T-helper 9 cell (primary cell): Measurements from ENCODE around the gene DERL3.

Source experiments
- DNase-seq: peaks from one replicate; pipeline ENCODE4 v3.0.0-alpha.2; 2020

Gene DERL3

DNA sequence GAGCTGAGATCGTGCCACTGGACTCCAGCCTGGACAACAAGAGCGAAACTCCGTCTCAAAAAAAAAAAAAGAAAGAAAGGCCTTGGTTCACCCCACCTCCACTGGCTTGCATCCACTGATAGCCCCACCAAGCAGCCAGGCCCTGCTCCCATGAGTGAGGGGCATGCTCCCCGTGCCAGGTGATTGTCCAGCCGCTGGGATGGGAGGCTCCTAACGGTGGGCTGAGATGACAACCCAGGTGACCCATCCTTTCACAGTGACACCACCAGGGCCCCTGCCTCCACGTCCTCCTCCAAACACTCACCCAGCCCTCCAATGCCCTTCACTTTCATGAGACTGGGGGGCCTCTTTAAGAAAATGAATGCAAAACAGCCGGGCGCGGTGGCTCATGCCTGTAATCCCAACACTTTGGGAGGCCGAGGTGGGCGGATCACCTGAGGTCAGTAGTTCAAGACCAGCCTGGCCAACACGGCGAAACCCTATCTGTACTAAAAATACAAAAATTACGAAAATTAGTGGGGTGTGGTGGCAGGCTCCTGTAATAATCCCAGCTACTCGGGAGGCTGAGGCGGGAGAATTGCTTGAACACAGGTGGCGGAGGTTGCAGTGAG is 8.6 kb upstream of the DERL3 start:
- DNase-seq: no peak

DNA sequence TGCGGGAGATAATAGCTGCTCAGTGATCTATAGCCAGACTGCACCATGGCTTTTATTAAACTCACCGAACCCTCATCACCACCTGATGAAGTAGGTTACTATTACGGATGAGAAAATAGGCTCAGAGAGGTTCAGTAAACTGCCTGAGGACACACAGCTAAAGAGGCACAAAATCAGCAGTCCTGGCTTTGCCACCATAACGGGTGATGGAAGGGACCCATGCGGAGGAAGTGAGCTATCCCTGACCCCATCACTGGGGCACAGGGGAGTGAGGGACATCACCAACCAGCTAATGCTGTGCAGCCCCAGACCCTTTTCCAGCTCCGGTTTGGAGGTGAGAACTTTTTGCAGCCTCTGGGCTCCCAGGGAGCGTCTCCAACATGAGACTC is 7.3 kb upstream of the DERL3 start:
- DNase-seq: no peak

DNA sequence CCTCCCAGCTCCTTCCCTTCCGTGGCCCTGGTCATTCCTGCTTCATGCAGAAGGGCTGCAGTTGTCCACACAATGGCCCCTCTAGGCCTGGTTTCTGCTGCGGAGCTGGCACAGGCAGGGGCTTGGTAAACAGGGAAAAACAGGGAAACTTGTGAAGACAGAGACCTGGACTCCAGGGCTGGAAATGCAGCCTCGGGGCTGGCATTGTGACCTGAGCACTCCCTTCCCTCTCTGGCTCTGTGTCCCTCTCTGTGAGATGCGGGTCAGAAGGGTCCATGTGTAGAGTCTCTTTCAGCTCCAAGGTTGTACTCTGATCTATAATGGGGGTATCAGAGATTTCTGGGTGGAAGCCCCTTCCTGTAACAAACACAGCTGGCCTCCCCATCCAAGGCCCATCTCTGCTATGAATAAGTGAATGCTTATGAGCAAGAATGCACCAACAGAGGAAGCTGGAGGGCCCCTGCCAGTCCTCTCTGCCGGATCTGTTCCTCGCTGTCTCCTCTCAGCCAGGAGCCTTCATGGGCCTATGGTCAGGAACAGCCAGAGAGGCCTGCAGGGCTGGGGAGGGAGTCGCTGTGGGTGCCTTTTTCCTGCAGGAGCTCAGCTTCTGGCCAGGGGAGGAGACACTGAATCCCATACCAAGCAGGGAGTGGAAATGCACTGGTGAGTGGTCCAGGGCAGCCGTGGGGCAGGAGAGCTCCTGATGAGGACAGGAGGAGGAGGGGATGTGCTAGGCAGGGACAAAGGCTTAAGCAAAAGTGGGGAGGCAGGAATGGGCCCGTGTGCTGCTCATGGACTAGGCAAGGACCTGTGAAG is 6.7 kb upstream of the DERL3 start:
- no peak for DNase-seq

GRCh38 chr22:23844739-23845202 is 6.0 kb upstream of the DERL3 start:
- no peak for DNase-seq

GRCh38 chr22:23842599-23842998 is 3.8 kb upstream of the DERL3 start:
- DNase-seq: no peak

GRCh38 chr22:23841736-23842445 is 3.1 kb upstream of the DERL3 start:
- no peak for DNase-seq

- no peak for DNase-seq
These were observed 2.5 kb upstream of the DERL3 start for GRCh38 chr22:23841292-23841691.

- no peak for DNase-seq
These were observed 1.2 kb upstream of the DERL3 start for GRCh38 chr22:23840026-23840425.

DNA sequence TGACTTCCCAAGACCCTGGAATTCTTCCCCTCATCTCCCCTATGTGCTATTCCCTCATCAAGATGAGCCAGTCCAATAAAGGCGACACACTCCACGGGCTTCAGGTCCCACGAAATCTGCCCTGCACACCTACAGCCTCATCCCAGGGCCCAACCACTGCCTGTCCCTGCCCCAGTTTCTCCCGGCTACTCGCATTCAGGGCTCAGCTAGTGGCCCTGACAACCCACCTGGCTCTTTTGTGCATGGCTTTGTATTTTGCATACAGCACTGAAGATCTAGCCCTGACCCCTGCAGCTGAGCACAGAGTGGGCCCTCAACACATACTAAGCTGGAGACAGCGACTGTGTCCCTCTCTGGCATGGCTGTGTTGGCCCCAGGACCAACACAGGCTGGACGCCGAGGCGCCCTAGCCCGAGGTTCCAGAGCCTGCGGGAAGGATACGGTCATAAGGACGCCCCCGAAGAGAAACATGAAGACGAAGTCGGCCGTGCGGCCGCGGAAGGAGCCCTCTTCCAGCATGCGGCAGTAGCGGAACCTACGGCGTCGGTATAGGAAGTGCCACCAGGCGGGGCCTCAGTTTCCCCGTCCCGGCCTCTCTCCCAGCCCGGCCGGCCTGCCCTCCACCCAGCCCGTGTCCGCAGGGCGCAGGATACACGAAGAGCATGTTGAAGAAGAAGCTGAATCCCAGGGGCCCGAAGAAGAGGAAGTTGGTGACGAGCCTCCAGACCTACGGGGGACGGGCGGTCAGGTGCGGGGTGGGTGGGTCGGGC is 710 bp downstream of the DERL3 start:
- no peak for DNase-seq

- no peak for DNase-seq
These were observed 1.3 kb downstream of the DERL3 start for GRCh38 chr22:23837496-23837859.

GRCh38 chr22:23836692-23837495 is 1.9 kb downstream of the DERL3 start:
- no peak for DNase-seq

DNA sequence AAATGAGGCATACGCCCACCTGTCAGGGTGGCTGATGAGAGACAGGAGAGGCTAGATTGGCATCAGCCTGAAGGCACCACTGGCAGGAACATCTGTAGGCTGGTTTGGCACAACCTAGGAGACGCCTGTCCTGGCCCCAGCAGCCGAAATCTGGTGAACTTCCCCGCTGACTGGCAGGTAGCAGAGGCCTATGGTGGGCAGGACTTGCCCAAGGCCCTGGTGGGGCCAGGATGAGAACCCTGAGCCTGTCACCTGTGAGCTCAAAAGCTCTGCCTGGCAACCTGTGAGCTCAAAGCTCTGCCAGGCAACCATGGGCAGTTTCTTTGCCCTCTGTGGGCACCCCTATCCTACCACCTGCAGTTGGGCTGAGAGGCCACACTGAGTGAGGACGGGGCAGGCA is 2.5 kb downstream of the DERL3 start:
- no peak for DNase-seq

- DNase-seq: no peak
These were observed 3.2 kb downstream of the DERL3 start for GRCh38 chr22:23835484-23836144.

GRCh38 chr22:23834793-23835483 is 3.9 kb downstream of the DERL3 start:
- DNase-seq: no peak

DNA sequence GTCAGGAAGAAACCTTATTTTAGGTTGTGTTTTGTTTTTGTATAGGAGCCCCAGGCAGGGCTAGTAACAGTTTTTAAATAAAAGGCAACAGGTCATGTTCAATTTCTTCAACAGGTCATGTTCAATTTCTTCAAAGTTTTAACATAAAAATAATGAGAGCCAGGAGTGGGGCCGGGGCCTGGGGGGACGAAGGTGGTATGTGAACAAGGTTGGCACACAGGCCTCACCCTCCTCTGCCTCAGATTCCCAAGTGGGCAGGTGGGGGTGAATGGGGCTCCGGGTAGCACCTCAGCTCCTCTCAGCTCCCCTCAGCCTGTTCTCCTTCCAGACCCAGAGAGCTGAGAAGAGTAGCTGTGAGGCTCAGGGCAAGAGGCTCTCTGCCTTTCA is 4.4 kb downstream of the DERL3 start:
- no peak for DNase-seq

DNA sequence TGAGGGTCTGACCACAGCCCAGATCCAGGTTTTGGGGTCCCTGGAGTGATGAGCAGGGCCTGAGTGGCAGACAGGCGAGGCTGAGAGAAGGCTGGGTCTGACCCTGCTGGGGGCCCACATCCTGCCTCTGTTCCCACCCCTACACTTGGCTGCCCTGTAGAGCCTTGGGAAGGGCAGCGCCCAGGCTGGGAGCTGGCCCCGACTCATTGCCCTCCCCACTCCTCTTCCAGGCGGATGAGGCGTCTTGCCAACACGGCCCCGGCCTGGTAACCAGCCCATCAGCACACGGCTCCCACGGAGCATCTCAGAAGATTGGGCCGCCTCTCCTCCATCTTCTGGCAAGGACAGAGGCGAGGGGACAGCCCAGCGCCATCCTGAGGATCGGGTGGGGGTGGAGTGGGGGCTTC is 4.9 kb downstream of the DERL3 start:
- no peak for DNase-seq

- no peak for DNase-seq
These were observed 5.6 kb downstream of the DERL3 start for GRCh38 chr22:23833017-23833751.

- no peak for DNase-seq
These were observed 6.4 kb downstream of the DERL3 start for GRCh38 chr22:23832226-23833016.

DNA sequence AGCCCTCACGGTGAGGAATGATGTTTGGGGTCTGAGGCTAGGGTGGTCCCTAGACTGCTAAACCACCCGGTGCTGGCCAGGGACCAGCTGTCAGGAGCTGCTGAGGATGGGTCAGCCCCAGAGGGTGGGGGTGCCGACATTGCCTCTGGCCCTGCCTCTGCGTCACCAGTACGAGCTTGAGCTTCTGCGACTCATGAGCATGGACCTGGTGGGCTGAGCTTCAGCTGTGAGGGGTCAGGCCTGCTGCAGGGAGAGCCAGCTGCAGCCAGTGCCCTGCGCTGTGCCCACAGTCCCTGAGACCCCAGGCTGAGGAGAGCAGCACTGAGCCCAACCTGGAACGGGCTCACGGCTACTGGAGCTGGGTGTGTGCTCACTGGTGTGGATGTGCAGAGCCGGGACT is 7.0 kb downstream of the DERL3 start:
- no peak for DNase-seq

GRCh38 chr22:23831261-23831660 is 7.5 kb downstream of the DERL3 start:
- DNase-seq: no peak
